22Rv1 (cell line): ENCODE measurements around the gene HSP90AA1.
A peak's percentile ranks its signal among the peaks of the same experiment; 100 is the strongest.

Experiments used
- H3K27ac ChIP-seq: fragments of 450-650 bp; 2 replicates; pipeline ENCODE4 v1.5.1; 2017
- CTCF ChIP-seq: fragments of 450-650 bp; IDR thresholded peaks from 2 replicates; pipeline ENCODE4 v1.5.1; 2017; ENCODE audit warnings: mild to moderate bottlenecking
- ZFX ChIP-seq: fragments of 450-650 bp; IDR thresholded peaks from 2 replicates; pipeline ENCODE4 v1.6.1; 2017; ENCODE audit warnings: antibody characterized with exemption, borderline replicate concordance

HSP90AA1 gene

GRCh38 chr14:102050026-102050405, 36.8 kb downstream of the HSP90AA1 start:
- TF ChIP-seq ZFX, result no peak
- TF ChIP-seq CTCF, result no peak
- peak overlapping the region; percentile 58 for H3K27ac ChIP-seq

GRCh38 chr14:102049258-102050025, 37.4 kb downstream of the HSP90AA1 start:
- peak overlapping the region; percentile 58 for H3K27ac ChIP-seq
- TF ChIP-seq ZFX (no peak), CTCF (no peak)

GRCh38 chr14:102047808-102048540, 38.9 kb downstream of the HSP90AA1 start:
- no peak for TF ChIP-seq ZFX
- TF ChIP-seq CTCF, result no peak
- H3K27ac ChIP-seq, result no peak overlapping the region

- peak overlapping the region; percentile 55 for H3K27ac ChIP-seq
- no peak for TF ChIP-seq ZFX
- peak; percentile 78 for TF ChIP-seq CTCF
Measured at GRCh38 chr14:102046337-102047278, 40.2 kb downstream of the HSP90AA1 start.

GRCh38 chr14:102044566-102044965, 42.3 kb downstream of the HSP90AA1 start:
- no peak overlapping the region for H3K27ac ChIP-seq
- TF ChIP-seq CTCF, result no peak
- no peak for TF ChIP-seq ZFX

- TF ChIP-seq CTCF, result no peak
- TF ChIP-seq ZFX, result no peak
- H3K27ac ChIP-seq, result no peak overlapping the region
Measured at GRCh38 chr14:102043251-102044025, 43.4 kb downstream of the HSP90AA1 start.
